Skeletal muscle tissue (tissue), 4 donors: ENCODE measurements around the gene MAP6D1. TPM values are rescaled to one million over a fixed set of nuclear protein-coding genes. Genes with fewer than 3 reads are reported as not detected.

Experiments used
- H3K27ac ChIP-seq: one replicate; pipeline ENCODE4 v1.7.0; 2013; ENCODE audit warnings: mild to moderate bottlenecking, low read depth, low read length, inconsistent platforms
- H3K27me3 ChIP-seq, 3 donors: one replicate each; pipeline ENCODE4 v1.7.0; 2013; ENCODE audit warnings: low read length in 3 of 3; ENCODE audit not compliant: control insufficient read depth in 3 of 3, insufficient read depth in 3 of 3
- H3K36me3 ChIP-seq, 3 donors: one replicate each; pipeline ENCODE4 v1.7.0; 2013; ENCODE audit warnings: low read length in 3 of 3; ENCODE audit not compliant: control insufficient read depth in 3 of 3, insufficient read depth in 3 of 3
- H3K4me1 ChIP-seq, 3 donors: one replicate each; pipeline ENCODE4 v1.7.0; 2013; ENCODE audit warnings: low read length in 3 of 3, mild to moderate bottlenecking in 3 of 3; ENCODE audit not compliant: control insufficient read depth in 3 of 3, insufficient read depth in 3 of 3
- H3K4me3 ChIP-seq, 3 donors: one replicate each; pipeline ENCODE4 v1.7.0; 2013; ENCODE audit warnings: low read length in 3 of 3
- H3K9ac ChIP-seq, 3 donors: one replicate each; pipeline ENCODE4 v1.7.0; 2013; ENCODE audit warnings: low read length in 3 of 3, mild to moderate bottlenecking in 3 of 3, moderate library complexity in 2 of 3, low read depth in 1 of 3
- H3K9me3 ChIP-seq, 3 donors: one replicate each; pipeline ENCODE4 v1.7.0; 2013; ENCODE audit warnings: low read length in 3 of 3; ENCODE audit not compliant: control insufficient read depth in 3 of 3
- total RNA-seq: library from RNA; depleted of rRNA; stranded (reverse); fragments of >200 nt; gene quantifications from one replicate; pipeline ENCODE4 v1.2.3, GENCODE V29; 2014
- donor health status: Osteomylitis.

The MAP6D1 gene
- total RNA-seq, 1 donor from 2014 or later: 14.1 TPM

- H3K27ac ChIP-seq: no peak overlapping the region
- peaks cover 42 to 72% (median 62%) of the 10 kb centered on the region in 3 donors for H3K36me3 ChIP-seq
Measured at GRCh38 chr3:183807881-183808280, 17.5 kb downstream of the MAP6D1 start.

GRCh38 chr3:183807209-183807728 is 18.1 kb downstream of the MAP6D1 start:
- H3K27ac ChIP-seq: no peak overlapping the region
- H3K27me3 ChIP-seq: no peaks in the 10 kb centered on the region
- peaks cover 43 to 73% (median 60%) of the 10 kb centered on the region in 3 donors for H3K36me3 ChIP-seq
- H3K4me3 ChIP-seq: no peak overlapping the region
- no peaks in the 10 kb centered on the region for H3K9me3 ChIP-seq
- no peaks in the 10 kb centered on the region for H3K4me1 ChIP-seq
- no peak overlapping the region for H3K9ac ChIP-seq

More at GRCh38 chr3:183807881-183808280, 17.5 kb downstream of the MAP6D1 start:
- Histone ChIP-seq H3K9ac (no peak overlapping the region), H3K9me3 (no peaks in the 10 kb centered on the region), H3K4me1 (peaks cover 0 to 2% (median 0%) of the 10 kb centered on the region in 3 donors), H3K4me3 (no peak overlapping the region), H3K27me3 (no peaks in the 10 kb centered on the region)

GRCh38 chr3:183802989-183803388 is 22.4 kb downstream of the MAP6D1 start:
- no peak overlapping the region for H3K4me3 ChIP-seq
- H3K27me3 ChIP-seq: no peaks in the 10 kb centered on the region
- H3K9me3 ChIP-seq: no peaks in the 10 kb centered on the region
- peaks cover 48 to 67% (median 57%) of the 10 kb centered on the region in 3 donors for H3K36me3 ChIP-seq
- no peak overlapping the region for H3K27ac ChIP-seq
- H3K4me1 ChIP-seq: no peaks in the 10 kb centered on the region
- no peak overlapping the region for H3K9ac ChIP-seq

- Histone ChIP-seq H3K27me3 (no peaks in the 10 kb centered on the region), H3K9ac (no peak overlapping the region), H3K36me3 (peaks cover 41 to 58% (median 48%) of the 10 kb centered on the region in 3 donors), H3K4me3 (no peak overlapping the region), H3K27ac (no peak overlapping the region), H3K4me1 (no peaks in the 10 kb centered on the region), H3K9me3 (no peaks in the 10 kb centered on the region)
Measured at GRCh38 chr3:183801601-183802000, 23.8 kb downstream of the MAP6D1 start.

GRCh38 chr3:183800243-183800863 is 25.0 kb downstream of the MAP6D1 start:
- H3K4me1 ChIP-seq: no peaks in the 10 kb centered on the region
- no peak overlapping the region for H3K4me3 ChIP-seq
- peaks cover 39 to 47% (median 43%) of the 10 kb centered on the region in 3 donors for H3K36me3 ChIP-seq
- H3K9me3 ChIP-seq: no peaks in the 10 kb centered on the region
- H3K27ac ChIP-seq: no peak overlapping the region
- no peak overlapping the region for H3K9ac ChIP-seq
- H3K27me3 ChIP-seq: no peaks in the 10 kb centered on the region

GRCh38 chr3:183799461-183799860 is 25.9 kb downstream of the MAP6D1 start:
- no peak overlapping the region for H3K27ac ChIP-seq
- H3K4me1 ChIP-seq: no peaks in the 10 kb centered on the region
- no peaks in the 10 kb centered on the region for H3K9me3 ChIP-seq
- no peaks in the 10 kb centered on the region for H3K27me3 ChIP-seq
- peaks cover 38 to 43% (median 41%) of the 10 kb centered on the region in 3 donors for H3K36me3 ChIP-seq
- H3K9ac ChIP-seq: no peak overlapping the region
- H3K4me3 ChIP-seq: no peak overlapping the region

- H3K27ac ChIP-seq: no peak overlapping the region
- H3K9ac ChIP-seq: no peak overlapping the region
- no peaks in the 10 kb centered on the region for H3K4me1 ChIP-seq
- H3K4me3 ChIP-seq: no peak overlapping the region
- H3K9me3 ChIP-seq: no peaks in the 10 kb centered on the region
- no peaks in the 10 kb centered on the region for H3K27me3 ChIP-seq
- H3K36me3 ChIP-seq: peaks cover 31 to 33% (median 32%) of the 10 kb centered on the region in 3 donors
Measured at GRCh38 chr3:183797996-183798395, 27.4 kb downstream of the MAP6D1 start.

- Histone ChIP-seq H3K4me3 (no peak overlapping the region), H3K9me3 (no peaks in the 10 kb centered on the region), H3K27me3 (no peaks in the 10 kb centered on the region), H3K27ac (no peak overlapping the region), H3K36me3 (peaks cover 26 to 29% (median 27%) of the 10 kb centered on the region in 3 donors), H3K4me1 (no peaks in the 10 kb centered on the region), H3K9ac (no peak overlapping the region)
Measured at GRCh38 chr3:183796372-183796771, 29.0 kb downstream of the MAP6D1 start.

- H3K4me1 ChIP-seq: no peaks in the 10 kb centered on the region
- no peak overlapping the region for H3K27ac ChIP-seq
- peaks cover 29 to 30% (median 29%) of the 10 kb centered on the region in 3 donors for H3K36me3 ChIP-seq
- no peak overlapping the region for H3K9ac ChIP-seq
- H3K4me3 ChIP-seq: no peak overlapping the region
- no peaks in the 10 kb centered on the region for H3K9me3 ChIP-seq
- H3K27me3 ChIP-seq: no peaks in the 10 kb centered on the region
Measured at GRCh38 chr3:183794452-183794851, 30.9 kb downstream of the MAP6D1 start.

- no peak overlapping the region for H3K9ac ChIP-seq
- H3K4me3 ChIP-seq: no peak overlapping the region
- no peaks in the 10 kb centered on the region for H3K9me3 ChIP-seq
- H3K27me3 ChIP-seq: no peaks in the 10 kb centered on the region
- peaks cover 22 to 33% (median 25%) of the 10 kb centered on the region in 3 donors for H3K36me3 ChIP-seq
- H3K4me1 ChIP-seq: no peaks in the 10 kb centered on the region
- H3K27ac ChIP-seq: no peak overlapping the region
Measured at GRCh38 chr3:183792976-183793375, 32.4 kb downstream of the MAP6D1 start.
